WTC11 (cell line): Measurements from ENCODE around the gene MTMR8.

Experiments used
- SMAD3 ChIP-seq: sonication (generic); formaldehyde crosslinking; IDR thresholded peaks from 2 replicates; pipeline ENCODE4 v1.8.0; 2022; ENCODE audit warnings: missing genetic modification reagents, mild to moderate bottlenecking, borderline replicate concordance
- SMAD4 ChIP-seq: sonication (generic); formaldehyde crosslinking; IDR thresholded peaks from 2 replicates; pipeline ENCODE4 v1.8.0; 2022; ENCODE audit warnings: mild to moderate bottlenecking, missing genetic modification reagents
- ZNF423 ChIP-seq: fragments of 250-450 bp; sonication (Bioruptor Pico); IDR thresholded peaks from 2 replicates; pipeline ENCODE4 v2.1.2; 2022; ENCODE audit warnings: mild to moderate bottlenecking, moderate library complexity
- TF ChIP-seq, protein P1 (sequence below): sonication (generic); formaldehyde crosslinking; conservative IDR thresholded peaks from 2 replicates; pipeline ENCODE4 v1.8.1; 2022; ENCODE audit warnings: mild to moderate bottlenecking, missing genetic modification reagents

DNA sequence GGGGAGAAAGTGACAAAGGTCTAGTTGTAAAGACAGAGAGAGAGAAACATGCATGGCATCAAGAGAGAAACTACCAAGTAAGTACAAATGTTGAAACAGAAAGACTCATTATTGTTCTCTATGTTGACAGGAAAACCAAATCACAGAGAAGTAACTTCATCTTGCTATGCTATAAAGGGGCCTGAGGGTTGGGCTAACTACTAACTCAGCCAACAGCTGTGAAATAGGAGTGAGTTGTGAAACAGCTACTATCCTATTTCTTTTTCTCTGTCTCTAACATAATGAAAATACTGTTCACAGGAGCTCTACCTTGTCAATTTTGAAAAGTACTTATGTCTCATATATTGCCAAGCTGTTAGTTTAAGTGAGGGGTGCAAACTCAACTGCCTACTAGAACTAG lies 65.0 kb downstream of the MTMR8 start:
- TF ChIP-seq, protein P1, sequence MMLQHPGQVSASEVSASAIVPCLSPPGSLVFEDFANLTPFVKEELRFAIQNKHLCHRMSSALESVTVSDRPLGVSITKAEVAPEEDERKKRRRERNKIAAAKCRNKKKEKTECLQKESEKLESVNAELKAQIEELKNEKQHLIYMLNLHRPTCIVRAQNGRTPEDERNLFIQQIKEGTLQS (CRISPR knock-in tag), result no peak
- TF ChIP-seq SMAD3 (CRISPR knock-in tag) (no peak), ZNF423 (CRISPR knock-in tag) (no peak), SMAD4 (no peak)
